Loucy (cell line): Measurements from ENCODE around the gene RAPH1.

Experiments used
- H2AFZ ChIP-seq: fragments of 200-600 bp; sonication (generic); 2 replicates; pipeline ENCODE4 v1.6.0; 2016; ENCODE audit warnings: antibody characterized with exemption, mild to moderate bottlenecking, low read length, moderate library complexity
- H3F3A ChIP-seq: fragments of 200-600 bp; 2 replicates; pipeline ENCODE4 v1.6.0; 2016; ENCODE audit warnings: antibody characterized with exemption, low read depth, mild to moderate bottlenecking
- H3K27me3 ChIP-seq: fragments of 200-600 bp; sonication (generic); 2 replicates; pipeline ENCODE4 v1.6.1; 2014; ENCODE audit warnings: low read length, mild to moderate bottlenecking; ENCODE audit not compliant: insufficient read depth, poor library complexity, severe bottlenecking
- H3K36me3 ChIP-seq: fragments of 200-600 bp; sonication (generic); 2 replicates; pipeline ENCODE4 v1.6.1; 2016; ENCODE audit warnings: low read length; ENCODE audit not compliant: insufficient read depth
- H3K4me1 ChIP-seq: fragments of 200-600 bp; sonication (generic); 2 replicates; pipeline ENCODE4 v1.5.1; 2014; ENCODE audit warnings: low read length, mild to moderate bottlenecking; ENCODE audit not compliant: insufficient read depth, poor library complexity, severe bottlenecking
- H3K4me2 ChIP-seq: fragments of 200-600 bp; sonication (generic); 2 replicates; pipeline ENCODE4 v1.6.0; 2014; ENCODE audit warnings: antibody characterized with exemption, low read length, low read depth, mild to moderate bottlenecking; ENCODE audit not compliant: poor library complexity, severe bottlenecking
- H3K4me3 ChIP-seq: fragments of 200-600 bp; sonication (generic); 2 replicates; pipeline ENCODE4 v1.5.1; 2014; ENCODE audit warnings: low read length, mild to moderate bottlenecking, mixed read lengths; ENCODE audit not compliant: poor library complexity, severe bottlenecking
- H3K79me2 ChIP-seq: fragments of 200-600 bp; sonication (generic); 2 replicates; pipeline ENCODE4 v1.6.1; 2014; ENCODE audit warnings: low read length; ENCODE audit not compliant: insufficient read depth
- H3K9ac ChIP-seq: fragments of 200-600 bp; sonication (generic); 2 replicates; pipeline ENCODE4 v1.6.0; 2014; ENCODE audit warnings: mild to moderate bottlenecking, low read depth, low read length, moderate library complexity; ENCODE audit not compliant: poor library complexity, severe bottlenecking
- H3K9me2 ChIP-seq: fragments of 200-600 bp; sonication (generic); replicated peaks from 2 replicates; pipeline ENCODE4 v1.6.1; 2016; ENCODE audit warnings: low read depth, low read length, mixed read lengths
- H3K9me3 ChIP-seq: fragments of 200-600 bp; sonication (generic); 2 replicates; pipeline ENCODE4 v1.6.1; 2014; ENCODE audit warnings: mild to moderate bottlenecking, antibody characterized with exemption, low read length, low read depth; ENCODE audit not compliant: insufficient read depth
- H4K20me1 ChIP-seq: fragments of 200-600 bp; sonication (generic); 2 replicates; pipeline ENCODE4 v1.6.0; 2014; ENCODE audit warnings: antibody characterized with exemption, low read length, mild to moderate bottlenecking; ENCODE audit not compliant: insufficient read depth, poor library complexity, severe bottlenecking
- EZH2phosphoT487 ChIP-seq: fragments of 200-600 bp; IDR thresholded peaks from 2 replicates; pipeline ENCODE4 v1.6.1; 2018; ENCODE audit warnings: antibody characterized with exemption, mild to moderate bottlenecking, moderate library complexity, borderline replicate concordance
- TF ChIP-seq, protein P1 (sequence below): fragments of 200-600 bp; sonication (generic); conservative IDR thresholded peaks from 2 replicates; pipeline ENCODE4 v1.5.1; 2014; ENCODE audit warnings: mild to moderate bottlenecking, antibody characterized with exemption, low read length

Gene RAPH1

GRCh38 chr2:203535078-203535783 lies at the start of gene RAPH1:
Gene RAPH1, minus strand, starts transcription at chr2:203535301. Its CDS starts 39,948 bp downstream, at chr2:203495353.
- peak within 1 kb of the TSS; percentile 86 for H3K4me2 ChIP-seq
- no peaks in the 10 kb centered on the region for H3K9me2 ChIP-seq
- H3K79me2 ChIP-seq, result no peaks in the 10 kb centered on the region
- H3F3A ChIP-seq, result 0 out of 2 replicates have a peak, but pooled peaks cover 5% of the 10 kb centered on the region
- peak within 1 kb of the TSS; percentile 76 for H3K4me3 ChIP-seq
- H3K4me1 ChIP-seq, result no peaks in the 10 kb centered on the region
- H3K27me3 ChIP-seq, result peaks cover 28% of the 10 kb centered on the region
- H4K20me1 ChIP-seq, result no peaks in the 10 kb centered on the region
- no peaks in the 10 kb centered on the region for H3K9me3 ChIP-seq
- no peaks in the 10 kb centered on the region for H3K36me3 ChIP-seq
- H2AFZ ChIP-seq, result peak within 1 kb of the TSS; percentile 87
- H3K9ac ChIP-seq, result no peak within 1 kb of the TSS
- TF ChIP-seq EZH2phosphoT487, result no peak
- TF ChIP-seq, protein P1, sequence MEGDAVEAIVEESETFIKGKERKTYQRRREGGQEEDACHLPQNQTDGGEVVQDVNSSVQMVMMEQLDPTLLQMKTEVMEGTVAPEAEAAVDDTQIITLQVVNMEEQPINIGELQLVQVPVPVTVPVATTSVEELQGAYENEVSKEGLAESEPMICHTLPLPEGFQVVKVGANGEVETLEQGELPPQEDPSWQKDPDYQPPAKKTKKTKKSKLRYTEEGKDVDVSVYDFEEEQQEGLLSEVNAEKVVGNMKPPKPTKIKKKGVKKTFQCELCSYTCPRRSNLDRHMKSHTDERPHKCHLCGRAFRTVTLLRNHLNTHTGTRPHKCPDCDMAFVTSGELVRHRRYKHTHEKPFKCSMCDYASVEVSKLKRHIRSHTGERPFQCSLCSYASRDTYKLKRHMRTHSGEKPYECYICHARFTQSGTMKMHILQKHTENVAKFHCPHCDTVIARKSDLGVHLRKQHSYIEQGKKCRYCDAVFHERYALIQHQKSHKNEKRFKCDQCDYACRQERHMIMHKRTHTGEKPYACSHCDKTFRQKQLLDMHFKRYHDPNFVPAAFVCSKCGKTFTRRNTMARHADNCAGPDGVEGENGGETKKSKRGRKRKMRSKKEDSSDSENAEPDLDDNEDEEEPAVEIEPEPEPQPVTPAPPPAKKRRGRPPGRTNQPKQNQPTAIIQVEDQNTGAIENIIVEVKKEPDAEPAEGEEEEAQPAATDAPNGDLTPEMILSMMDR, result no peak

DNA sequence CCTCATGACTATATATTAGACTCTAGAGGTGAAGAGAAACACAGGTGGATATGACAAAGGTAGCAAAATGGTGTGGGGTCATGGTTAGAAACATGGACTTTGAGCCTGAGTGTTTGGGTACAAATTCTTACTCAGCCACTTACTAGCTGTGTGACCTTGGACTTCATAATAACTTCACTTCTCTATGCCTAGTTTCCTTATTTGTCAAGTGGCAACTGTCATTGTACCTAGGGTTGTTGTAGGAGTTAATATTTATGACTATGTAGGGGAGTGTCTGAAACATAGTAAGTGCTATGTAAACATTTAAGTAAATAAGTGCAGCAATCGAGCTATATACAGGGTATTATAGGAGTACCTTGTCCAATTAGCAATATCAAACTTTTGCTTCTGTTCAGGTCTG lies 49.7 kb upstream of the RAPH1 start:
- Histone ChIP-seq H3K36me3 (no peaks in the 10 kb centered on the region), H2AFZ (no peak overlapping the region), H3K79me2 (no peaks in the 10 kb centered on the region), H3K27me3 (no peaks in the 10 kb centered on the region), H3K9ac (no peak overlapping the region), H3K9me3 (no peaks in the 10 kb centered on the region), H3K4me3 (no peak overlapping the region), H3K4me2 (no peak overlapping the region), H3K4me1 (peaks cover 7% of the 10 kb centered on the region), H3F3A (no peaks in the 10 kb centered on the region), H4K20me1 (no peaks in the 10 kb centered on the region), H3K9me2 (no peaks in the 10 kb centered on the region)
- TF ChIP-seq, protein P1, result no peak
- no peak for TF ChIP-seq EZH2phosphoT487

GRCh38 chr2:203583701-203584100 lies 48.6 kb upstream of the RAPH1 start:
- Histone ChIP-seq H3K4me3 (no peak overlapping the region), H3K36me3 (no peaks in the 10 kb centered on the region), H3K27me3 (no peaks in the 10 kb centered on the region), H3F3A (no peaks in the 10 kb centered on the region), H3K9ac (no peak overlapping the region), H3K79me2 (no peaks in the 10 kb centered on the region), H3K4me2 (no peak overlapping the region), H3K9me2 (no peaks in the 10 kb centered on the region), H3K4me1 (peaks cover 7% of the 10 kb centered on the region), H2AFZ (no peak overlapping the region), H3K9me3 (no peaks in the 10 kb centered on the region), H4K20me1 (no peaks in the 10 kb centered on the region)
- TF ChIP-seq, protein P1, result no peak
